Endodermal cell (in vitro differentiated cells): Measurements from ENCODE around the gene STK4. TPM values are rescaled to one million over a fixed set of nuclear protein-coding genes. Genes with fewer than 3 reads are reported as not detected.

Experiments
- DNase-seq: peaks from one replicate; pipeline ENCODE4 v3.0.0-alpha.2; 2017
- H3K27ac ChIP-seq: 2 replicates; pipeline ENCODE4 v1.5.1; 2013; ENCODE audit warnings: mild to moderate bottlenecking, low read depth, low read length, moderate library complexity
- H3K27me3 ChIP-seq: 2 replicates; pipeline ENCODE4 v1.6.1; 2013; ENCODE audit warnings: mild to moderate bottlenecking, low read length, moderate library complexity; ENCODE audit not compliant: insufficient read depth, control insufficient read depth, poor library complexity, severe bottlenecking
- H3K36me3 ChIP-seq: 2 replicates; pipeline ENCODE4 v1.7.0; 2013; ENCODE audit warnings: mild to moderate bottlenecking, low read length, moderate library complexity; ENCODE audit not compliant: control insufficient read depth, insufficient read depth
- H3K4me1 ChIP-seq: one replicate; pipeline ENCODE4 v1.7.0; 2013; ENCODE audit warnings: low read length; ENCODE audit not compliant: control insufficient read depth, insufficient read depth
- H3K4me3 ChIP-seq: 2 replicates; pipeline ENCODE4 v1.5.1; 2013; ENCODE audit warnings: mild to moderate bottlenecking, low read length, moderate library complexity
- H3K9ac ChIP-seq: 2 replicates; pipeline ENCODE4 v1.6.1; 2013; ENCODE audit warnings: mild to moderate bottlenecking, low read length, moderate library complexity; ENCODE audit not compliant: poor library complexity, severe bottlenecking; ENCODE audit errors: extremely low read depth
- H3K9me3 ChIP-seq: 2 replicates; pipeline ENCODE4 v1.6.1; 2013; ENCODE audit warnings: mild to moderate bottlenecking, low read length, moderate library complexity; ENCODE audit not compliant: control insufficient read depth
- H3K27ac Mint-ChIP-seq: 2 replicates; pipeline ENCODE4 v1.8.0; 2020; ENCODE audit warnings: mixed read lengths
- H3K27me3 Mint-ChIP-seq: 2 replicates; pipeline ENCODE4 v1.8.0; 2021; ENCODE audit warnings: mild to moderate bottlenecking, mixed read lengths; ENCODE audit not compliant: insufficient read depth
- H3K36me3 Mint-ChIP-seq: 2 replicates; pipeline ENCODE4 v1.8.0; 2020; ENCODE audit warnings: low read depth, mixed read lengths
- H3K4me1 Mint-ChIP-seq: 2 replicates; pipeline ENCODE4 v1.8.0; 2020; ENCODE audit warnings: mixed read lengths
- H3K4me3 Mint-ChIP-seq: 2 replicates; pipeline ENCODE4 v1.8.0; 2020; ENCODE audit warnings: mild to moderate bottlenecking, moderate library complexity, mixed read lengths
- H3K9me3 Mint-ChIP-seq: 2 replicates; pipeline ENCODE4 v1.8.0; 2020; ENCODE audit warnings: mild to moderate bottlenecking, mixed read lengths
- WGBS, 2 experiments: methylation state at CpG; one replicate each; pipeline versions ENCODE4 v1.1.5 to v1.1.7; 2013; ENCODE audit warnings: missing lambda C conversion rate in 2 of 2, mixed read lengths in 1 of 2; ENCODE audit not compliant: insufficient coverage in 1 of 2, insufficient read length in 1 of 2; 5-methylcytosine and 5-hydroxymethylcytosine counted together
- total RNA-seq, 2 donors: library from RNA; stranded (reverse); fragmentation: NEBNext Ultra II Directional in 1 of 2; extraction: Animal tissue kit (Norgen Biotek cat#: 25700) in 1 of 2; gene quantifications; 2 replicates in 1 of 2; 3 replicates in 1 of 2; pipeline ENCODE4 v1.2.1, GENCODE V29; 2021
- TF ChIP-seq, protein P1 (sequence below): fragments of 200-600 bp; sonication (generic); conservative IDR thresholded peaks from 2 replicates; pipeline ENCODE4 v1.5.0; 2021; ENCODE audit warnings: antibody characterized with exemption, mild to moderate bottlenecking

Gene STK4
- total RNA-seq, 2 donors from 2014 or later = 29.2 to 33.1 TPM

- Histone ChIP-seq H3K27me3 (no peaks in the 10 kb centered on the region), H3K9ac (no peak overlapping the region), H3K4me3 (no peak overlapping the region), H3K27ac (no peak overlapping the region), H3K9me3 (no peaks in the 10 kb centered on the region), H3K4me1 (no peaks in the 10 kb centered on the region), H3K36me3 (peaks cover 24% of the 10 kb centered on the region)
- Mint-ChIP-seq H3K4me3 (no peak overlapping the region), H3K27me3 (no peaks in the 10 kb centered on the region), H3K36me3 (peaks cover 16% of the 10 kb centered on the region), H3K27ac (no peak overlapping the region), H3K9me3 (no peaks in the 10 kb centered on the region), H3K4me1 (peaks cover 3% of the 10 kb centered on the region)
- DNase-seq = no peak
- 100% methylated on average over 1 of the region's 1 CpG; no CpG with 5 or more reads in 1 of the 2 experiments for WGBS, 2 experiments
- TF ChIP-seq, protein P1, sequence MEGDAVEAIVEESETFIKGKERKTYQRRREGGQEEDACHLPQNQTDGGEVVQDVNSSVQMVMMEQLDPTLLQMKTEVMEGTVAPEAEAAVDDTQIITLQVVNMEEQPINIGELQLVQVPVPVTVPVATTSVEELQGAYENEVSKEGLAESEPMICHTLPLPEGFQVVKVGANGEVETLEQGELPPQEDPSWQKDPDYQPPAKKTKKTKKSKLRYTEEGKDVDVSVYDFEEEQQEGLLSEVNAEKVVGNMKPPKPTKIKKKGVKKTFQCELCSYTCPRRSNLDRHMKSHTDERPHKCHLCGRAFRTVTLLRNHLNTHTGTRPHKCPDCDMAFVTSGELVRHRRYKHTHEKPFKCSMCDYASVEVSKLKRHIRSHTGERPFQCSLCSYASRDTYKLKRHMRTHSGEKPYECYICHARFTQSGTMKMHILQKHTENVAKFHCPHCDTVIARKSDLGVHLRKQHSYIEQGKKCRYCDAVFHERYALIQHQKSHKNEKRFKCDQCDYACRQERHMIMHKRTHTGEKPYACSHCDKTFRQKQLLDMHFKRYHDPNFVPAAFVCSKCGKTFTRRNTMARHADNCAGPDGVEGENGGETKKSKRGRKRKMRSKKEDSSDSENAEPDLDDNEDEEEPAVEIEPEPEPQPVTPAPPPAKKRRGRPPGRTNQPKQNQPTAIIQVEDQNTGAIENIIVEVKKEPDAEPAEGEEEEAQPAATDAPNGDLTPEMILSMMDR = no peak
Observed at GRCh38 chr20:45072066-45072465, 105.8 kb downstream of the STK4 start.

- H3K36me3 Mint-ChIP-seq = peaks cover 19% of the 10 kb centered on the region
- Histone ChIP-seq H3K4me3 (no peak overlapping the region), H3K36me3 (peaks cover 24% of the 10 kb centered on the region), H3K9ac (no peak overlapping the region), H3K4me1 (no peaks in the 10 kb centered on the region), H3K9me3 (no peaks in the 10 kb centered on the region), H3K27ac (no peak overlapping the region), H3K27me3 (no peaks in the 10 kb centered on the region)
- H3K4me3 Mint-ChIP-seq = no peak overlapping the region
- TF ChIP-seq, protein P1 = no peak
- no peaks in the 10 kb centered on the region for H3K27me3 Mint-ChIP-seq
- H3K27ac Mint-ChIP-seq = no peak overlapping the region
- WGBS, 2 experiments = 81 to 83% methylated on average over 3 of the region's 3 CpGs
- H3K4me1 Mint-ChIP-seq = peaks cover 3% of the 10 kb centered on the region
- DNase-seq = no peak
- no peaks in the 10 kb centered on the region for H3K9me3 Mint-ChIP-seq
Observed at GRCh38 chr20:45073221-45073620, 106.9 kb downstream of the STK4 start.

DNA sequence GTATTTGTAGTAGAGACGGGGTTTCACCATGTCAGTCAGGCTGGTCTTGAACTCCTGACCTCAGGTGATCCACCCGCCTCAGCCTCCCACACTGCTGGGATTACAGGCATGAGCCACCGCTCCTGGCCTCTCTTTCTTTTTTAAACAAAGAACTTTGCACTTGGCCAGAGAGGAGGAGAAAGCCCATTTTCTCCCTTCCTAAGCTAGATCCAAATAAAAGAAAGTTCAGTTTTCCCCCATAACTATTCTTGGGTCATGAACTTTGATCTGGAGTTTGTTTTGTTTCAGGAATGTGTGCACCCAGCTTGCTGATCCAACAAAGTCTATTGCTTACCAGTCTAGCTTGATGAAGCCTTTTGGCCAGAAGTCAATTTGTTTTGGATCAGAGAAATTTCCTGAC is 111.2 kb downstream of the STK4 start:
- peaks cover 38% of the 10 kb centered on the region for H3K36me3 Mint-ChIP-seq
- no peak for DNase-seq
- Histone ChIP-seq H3K4me3 (no peak overlapping the region), H3K9me3 (peaks cover 9% of the 10 kb centered on the region), H3K27ac (no peak overlapping the region), H3K36me3 (peaks cover 51% of the 10 kb centered on the region), H3K27me3 (no peaks in the 10 kb centered on the region), H3K9ac (no peak overlapping the region), H3K4me1 (no peaks in the 10 kb centered on the region)
- no peak overlapping the region for H3K27ac Mint-ChIP-seq
- H3K4me1 Mint-ChIP-seq = peaks cover 3% of the 10 kb centered on the region
- WGBS, 2 experiments = 96 to 100% methylated on average over 1 to 3 of the region's 3 CpGs
- H3K4me3 Mint-ChIP-seq = no peak overlapping the region
- H3K27me3 Mint-ChIP-seq = no peaks in the 10 kb centered on the region
- H3K9me3 Mint-ChIP-seq = peaks cover 14% of the 10 kb centered on the region
- TF ChIP-seq, protein P1 = no peak
